ENCODE data around the gene CSMD2.

GRCh38 chr1:33828059-33828458 is 337.0 kb downstream of the CSMD2 start:
- no peak for TF ChIP-seq CTCF (IDR thresholded peaks at IDR 0.05)
- TF ChIP-seq EZH2 (IDR thresholded peaks at IDR 0.05), result no peak

Measured in neural progenitor cell (in vitro differentiated cells).